Lower leg skin (tissue), 3 donors: Measurements from ENCODE around the gene MFSD11.

Experiments used
- POLR2A ChIP-seq, 2 donors: fragments of 450-650 bp; IDR thresholded peaks; one replicate each; pipeline ENCODE4 v1.6.1; 2016 to 2017; ENCODE audit warnings: antibody characterized with exemption in 2 of 2, mild to moderate bottlenecking in 1 of 2, moderate library complexity in 1 of 2
- TF ChIP-seq, protein P1 (sequence below), 3 donors: fragments of 450-650 bp; IDR thresholded peaks; one replicate each; pipeline ENCODE4 v1.5.1; 2016; ENCODE audit warnings: antibody characterized with exemption in 3 of 3, mild to moderate bottlenecking in 3 of 3, moderate library complexity in 2 of 3

DNA sequence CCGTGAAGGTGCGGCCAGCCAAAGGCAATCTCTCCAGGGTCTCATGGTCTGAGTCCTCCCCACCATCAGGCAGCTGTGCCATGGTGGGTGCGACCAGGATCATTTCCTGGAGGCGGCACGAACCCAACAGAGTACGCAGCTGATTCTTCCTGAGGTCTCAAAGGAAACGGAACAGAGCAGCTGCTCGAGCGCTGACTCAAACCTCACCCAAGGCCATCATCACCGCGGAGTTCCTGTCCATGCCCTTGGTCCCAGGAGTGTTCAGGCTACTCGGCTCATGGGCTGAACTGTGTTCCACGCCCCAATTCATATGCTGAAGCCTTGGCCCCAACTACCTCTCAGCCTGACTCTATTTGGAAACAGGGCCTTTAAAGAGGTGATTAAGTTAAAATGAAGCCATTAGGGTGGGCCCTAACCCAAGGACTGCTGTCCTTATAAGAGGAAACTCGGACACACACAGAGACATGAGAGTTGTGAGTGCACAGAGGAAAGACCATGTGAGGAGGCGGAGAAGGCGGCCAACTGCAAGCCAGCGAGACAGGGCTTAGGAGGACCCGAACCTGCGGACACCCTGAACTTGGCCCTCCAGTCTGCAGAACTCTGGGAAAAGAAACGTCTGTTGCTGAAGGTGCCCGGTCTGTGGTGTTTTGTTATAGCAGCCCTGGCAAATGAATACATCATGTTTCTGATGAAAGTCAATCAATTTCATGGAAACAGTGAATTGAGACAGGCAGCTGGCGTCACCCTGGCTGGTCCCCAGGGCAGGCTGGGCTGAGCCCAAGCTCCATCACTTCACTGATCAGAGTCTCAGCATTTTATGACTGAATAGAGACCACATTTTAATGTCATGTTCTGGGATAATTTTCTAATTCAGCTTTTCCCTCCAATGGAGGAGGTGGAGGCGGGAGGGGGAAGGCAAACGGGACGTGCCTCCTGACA is 40.9 kb upstream of the MFSD11 start:
- TF ChIP-seq, protein P1, sequence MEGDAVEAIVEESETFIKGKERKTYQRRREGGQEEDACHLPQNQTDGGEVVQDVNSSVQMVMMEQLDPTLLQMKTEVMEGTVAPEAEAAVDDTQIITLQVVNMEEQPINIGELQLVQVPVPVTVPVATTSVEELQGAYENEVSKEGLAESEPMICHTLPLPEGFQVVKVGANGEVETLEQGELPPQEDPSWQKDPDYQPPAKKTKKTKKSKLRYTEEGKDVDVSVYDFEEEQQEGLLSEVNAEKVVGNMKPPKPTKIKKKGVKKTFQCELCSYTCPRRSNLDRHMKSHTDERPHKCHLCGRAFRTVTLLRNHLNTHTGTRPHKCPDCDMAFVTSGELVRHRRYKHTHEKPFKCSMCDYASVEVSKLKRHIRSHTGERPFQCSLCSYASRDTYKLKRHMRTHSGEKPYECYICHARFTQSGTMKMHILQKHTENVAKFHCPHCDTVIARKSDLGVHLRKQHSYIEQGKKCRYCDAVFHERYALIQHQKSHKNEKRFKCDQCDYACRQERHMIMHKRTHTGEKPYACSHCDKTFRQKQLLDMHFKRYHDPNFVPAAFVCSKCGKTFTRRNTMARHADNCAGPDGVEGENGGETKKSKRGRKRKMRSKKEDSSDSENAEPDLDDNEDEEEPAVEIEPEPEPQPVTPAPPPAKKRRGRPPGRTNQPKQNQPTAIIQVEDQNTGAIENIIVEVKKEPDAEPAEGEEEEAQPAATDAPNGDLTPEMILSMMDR (IDR thresholded peaks at IDR 0.05) = no peak
- no peak for TF ChIP-seq POLR2A (IDR thresholded peaks at IDR 0.05)
